Progenitor cell of endocrine pancreas (in vitro differentiated cells): Measurements from ENCODE around the gene RIC1. TPM values are rescaled to one million over a fixed set of nuclear protein-coding genes. Genes with fewer than 3 reads are reported as not detected.
"Not testable (repeated sequence)": the region's sequence is repeated elsewhere in the genome, so short reads cannot be mapped to it uniquely, and the experiment has no call there.

Source experiments
- DNase-seq: peaks from one replicate; pipeline ENCODE4 v3.0.0; 2021; ENCODE audit warnings: low spot score; ENCODE audit not compliant: unreplicated experiment
- H3K27ac Mint-ChIP-seq: 2 replicates; pipeline ENCODE4 v1.8.0; 2021; ENCODE audit warnings: mild to moderate bottlenecking, moderate library complexity, mixed read lengths
- H3K27me3 Mint-ChIP-seq: 2 replicates; pipeline ENCODE4 v1.8.0; 2021; ENCODE audit warnings: mixed read lengths
- H3K36me3 Mint-ChIP-seq: 2 replicates; pipeline ENCODE4 v1.8.0; 2022; ENCODE audit warnings: mixed read lengths; ENCODE audit not compliant: insufficient read depth
- H3K4me1 Mint-ChIP-seq: 2 replicates; pipeline ENCODE4 v1.8.0; 2021; ENCODE audit warnings: low read depth, mixed read lengths
- H3K4me3 Mint-ChIP-seq: 2 replicates; pipeline ENCODE4 v1.8.0; 2021; ENCODE audit warnings: low read depth, mild to moderate bottlenecking, moderate library complexity, mixed read lengths
- H3K9me3 Mint-ChIP-seq: 2 replicates; pipeline ENCODE4 v1.8.0; 2021; ENCODE audit warnings: low read depth, mixed read lengths
- total RNA-seq: library from RNA; stranded (reverse); gene quantifications from 2 replicates; pipeline ENCODE4 v1.2.1, GENCODE V29; 2021
- TF ChIP-seq, protein P1 (sequence below): fragments of 200-600 bp; sonication (generic); IDR thresholded peaks from one replicate; pipeline ENCODE4 v1.5.0; 2021; ENCODE audit warnings: antibody characterized with exemption, mild to moderate bottlenecking; ENCODE audit not compliant: unreplicated experiment

RIC1 gene
- total RNA-seq, 1 donor from 2014 or later = 24.2 TPM

DNA sequence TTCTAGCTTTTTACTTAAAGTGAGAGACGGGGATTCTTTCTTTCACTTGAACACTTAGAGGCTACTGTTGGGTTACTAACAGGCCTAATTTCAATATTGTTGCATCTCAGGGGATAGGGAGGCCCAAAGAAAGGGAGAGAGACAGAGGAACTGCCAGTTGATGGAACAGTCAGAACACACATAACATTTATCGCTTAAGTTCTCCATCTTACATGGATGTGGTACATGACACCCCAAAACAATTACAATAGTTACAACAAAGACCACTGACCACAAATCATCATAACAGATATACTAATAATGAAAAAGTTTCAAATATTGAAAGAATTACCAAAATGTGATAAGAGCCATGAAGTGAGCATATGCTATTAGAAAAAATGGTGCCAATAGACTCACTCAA lies 4.3 kb upstream of the RIC1 start:
- H3K36me3 Mint-ChIP-seq = no peaks in the 10 kb centered on the region
- no peak overlapping the region for H3K4me3 Mint-ChIP-seq
- no peak overlapping the region for H3K27ac Mint-ChIP-seq
- TF ChIP-seq, protein P1, sequence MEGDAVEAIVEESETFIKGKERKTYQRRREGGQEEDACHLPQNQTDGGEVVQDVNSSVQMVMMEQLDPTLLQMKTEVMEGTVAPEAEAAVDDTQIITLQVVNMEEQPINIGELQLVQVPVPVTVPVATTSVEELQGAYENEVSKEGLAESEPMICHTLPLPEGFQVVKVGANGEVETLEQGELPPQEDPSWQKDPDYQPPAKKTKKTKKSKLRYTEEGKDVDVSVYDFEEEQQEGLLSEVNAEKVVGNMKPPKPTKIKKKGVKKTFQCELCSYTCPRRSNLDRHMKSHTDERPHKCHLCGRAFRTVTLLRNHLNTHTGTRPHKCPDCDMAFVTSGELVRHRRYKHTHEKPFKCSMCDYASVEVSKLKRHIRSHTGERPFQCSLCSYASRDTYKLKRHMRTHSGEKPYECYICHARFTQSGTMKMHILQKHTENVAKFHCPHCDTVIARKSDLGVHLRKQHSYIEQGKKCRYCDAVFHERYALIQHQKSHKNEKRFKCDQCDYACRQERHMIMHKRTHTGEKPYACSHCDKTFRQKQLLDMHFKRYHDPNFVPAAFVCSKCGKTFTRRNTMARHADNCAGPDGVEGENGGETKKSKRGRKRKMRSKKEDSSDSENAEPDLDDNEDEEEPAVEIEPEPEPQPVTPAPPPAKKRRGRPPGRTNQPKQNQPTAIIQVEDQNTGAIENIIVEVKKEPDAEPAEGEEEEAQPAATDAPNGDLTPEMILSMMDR = no peak
- no peaks in the 10 kb centered on the region for H3K9me3 Mint-ChIP-seq
- no peak for DNase-seq
- peaks cover 9% of the 10 kb centered on the region for H3K4me1 Mint-ChIP-seq
- H3K27me3 Mint-ChIP-seq = no peaks in the 10 kb centered on the region

DNA sequence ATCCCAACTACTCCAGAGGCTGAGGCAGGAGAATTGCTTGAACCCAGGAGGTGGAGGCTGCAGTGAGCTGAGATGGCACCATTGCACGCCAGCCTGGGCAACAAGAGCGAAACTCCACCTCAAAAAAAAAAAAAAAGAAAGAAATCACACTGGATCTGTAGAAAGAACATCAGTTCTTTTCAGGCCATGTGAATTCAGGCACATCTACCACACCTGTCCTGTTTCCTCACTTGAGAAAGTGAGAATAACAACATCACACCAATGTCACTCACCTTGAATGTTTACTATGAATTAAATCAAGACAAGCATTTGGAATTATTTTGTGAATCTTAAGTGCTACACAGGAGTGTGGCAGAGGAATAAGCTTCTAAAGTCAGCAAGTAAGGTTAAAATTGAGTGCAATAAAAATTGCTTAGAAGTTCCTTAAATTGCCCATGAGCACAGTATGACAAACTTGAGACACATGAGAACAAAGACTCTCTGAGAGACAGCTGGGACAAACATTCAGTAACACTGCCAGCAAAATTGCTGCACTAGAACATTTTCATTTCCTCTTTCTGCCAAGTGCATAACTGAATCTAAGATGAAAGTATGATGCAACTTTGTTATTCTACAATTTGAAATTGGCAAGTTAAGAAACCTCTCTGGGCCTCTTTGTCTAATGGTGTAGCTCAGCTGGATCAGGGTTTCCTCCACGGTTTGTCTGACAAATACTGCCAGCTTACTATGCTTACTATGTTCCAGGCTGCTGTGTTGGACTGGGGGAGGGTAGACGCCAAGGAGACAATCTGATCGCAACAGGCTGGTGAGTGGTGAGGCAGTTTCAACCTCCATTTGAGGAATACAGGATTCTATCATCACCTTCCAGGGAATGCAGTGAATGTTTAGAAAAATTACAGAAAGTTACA lies 1.9 kb upstream of the RIC1 start:
- Mint-ChIP-seq H3K27ac (peak overlapping the region; percentile 49), H3K4me3 (peak overlapping the region; percentile 88), H3K9me3 (no peaks in the 10 kb centered on the region), H3K36me3 (no peaks in the 10 kb centered on the region), H3K27me3 (no peaks in the 10 kb centered on the region), H3K4me1 (peaks cover 21% of the 10 kb centered on the region)
- DNase-seq = no peak
- TF ChIP-seq, protein P1 = no peak

DNA sequence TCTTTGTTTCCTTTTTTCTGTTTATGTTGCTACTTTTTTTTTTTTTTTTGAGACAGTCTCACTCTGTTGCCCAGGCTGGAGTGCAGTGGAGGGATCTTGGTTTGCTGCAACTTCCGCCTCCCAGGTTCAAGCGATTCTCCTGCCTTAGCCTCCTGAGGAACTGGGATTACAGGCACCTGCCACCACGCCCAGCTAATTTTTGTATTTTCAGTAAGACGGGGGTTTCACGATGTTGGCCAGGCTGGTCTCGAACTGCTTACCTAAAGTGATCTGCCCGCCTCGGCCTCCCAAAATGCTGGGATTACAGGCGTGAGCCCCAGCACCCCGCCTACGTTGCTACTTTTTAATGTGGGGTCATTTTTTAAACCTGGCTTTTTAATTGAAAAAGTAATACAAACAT lies 1.2 kb upstream of the RIC1 start:
- not testable (repeated sequence) for H3K9me3 Mint-ChIP-seq, DNase-seq, H3K27me3 Mint-ChIP-seq, H3K36me3 Mint-ChIP-seq
- Mint-ChIP-seq H3K4me3 (peak overlapping the region; percentile 88), H3K4me1 (peaks cover 21% of the 10 kb centered on the region), H3K27ac (peak overlapping the region; percentile 93)

DNA sequence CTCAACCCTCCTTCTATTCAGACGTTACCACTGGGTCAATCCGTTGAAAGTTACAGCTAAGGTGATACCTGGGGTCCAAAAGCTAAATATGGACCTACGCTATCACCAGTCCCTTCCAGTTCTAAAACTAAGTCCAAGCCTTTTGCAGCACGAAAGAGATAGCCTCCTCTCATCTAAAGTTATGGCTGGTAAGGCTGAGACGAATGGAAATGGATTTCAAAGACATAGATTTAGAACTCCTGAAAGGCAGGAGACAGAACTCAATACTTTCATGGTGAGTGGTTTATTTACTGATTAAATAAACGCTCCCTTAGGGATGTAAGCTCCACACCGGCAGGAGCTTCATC lies 751 bp upstream of the RIC1 start:
- peaks cover 22% of the 10 kb centered on the region for H3K4me1 Mint-ChIP-seq
- H3K27ac Mint-ChIP-seq = peak overlapping the region; percentile 93
- TF ChIP-seq, protein P1 = no peak
- no peak for DNase-seq
- no peaks in the 10 kb centered on the region for H3K36me3 Mint-ChIP-seq
- H3K27me3 Mint-ChIP-seq = no peaks in the 10 kb centered on the region
- H3K9me3 Mint-ChIP-seq = no peaks in the 10 kb centered on the region
- peak overlapping the region; percentile 88 for H3K4me3 Mint-ChIP-seq

DNA sequence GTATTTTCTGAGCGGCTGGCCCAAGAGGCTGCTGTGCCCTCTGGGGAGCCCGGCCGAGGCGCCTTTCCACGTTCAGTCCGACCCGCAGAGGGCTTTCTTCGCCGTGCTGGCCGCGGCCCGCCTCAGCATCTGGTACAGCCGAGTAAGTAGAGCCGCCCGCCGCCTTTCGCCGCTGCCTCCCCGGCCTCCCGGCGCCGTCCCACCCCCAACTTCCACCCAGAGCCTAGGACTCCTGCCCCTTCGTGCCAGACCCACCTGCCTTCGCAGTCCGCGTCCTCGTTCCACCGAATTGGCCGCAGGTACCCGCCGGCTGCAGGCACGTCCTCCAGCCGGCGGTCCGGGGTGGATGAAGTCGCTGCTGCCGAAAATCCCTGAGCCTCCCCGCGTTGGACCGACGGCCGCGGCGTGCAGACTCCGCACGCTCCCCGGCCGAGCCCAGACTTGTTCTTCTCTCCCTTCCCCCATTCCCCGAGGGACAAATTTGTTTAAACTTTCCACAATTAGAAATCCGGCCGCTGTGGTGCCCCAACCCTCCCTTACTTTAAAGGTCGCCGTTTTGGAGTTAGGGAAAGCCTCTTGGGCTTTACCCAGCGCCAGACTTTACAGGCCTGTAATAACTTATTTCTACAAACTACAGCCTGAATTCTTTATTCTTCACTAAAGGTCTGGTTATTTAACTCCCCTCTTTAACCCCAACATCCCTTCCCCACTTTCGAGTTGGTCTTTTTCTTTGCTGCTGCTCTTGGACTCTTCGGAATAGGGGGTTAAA lies 589 bp downstream of the RIC1 start:
- H3K27me3 Mint-ChIP-seq = no peaks in the 10 kb centered on the region
- H3K27ac Mint-ChIP-seq = peak overlapping the region; percentile 99
- peaks cover 23% of the 10 kb centered on the region for H3K4me1 Mint-ChIP-seq
- TF ChIP-seq, protein P1 = no peak
- peak; percentile 37 for DNase-seq
- peaks cover 6% of the 10 kb centered on the region for H3K36me3 Mint-ChIP-seq
- H3K9me3 Mint-ChIP-seq = peaks cover 7% of the 10 kb centered on the region
- H3K4me3 Mint-ChIP-seq = peak overlapping the region; percentile 100
